H1 (cell line): ENCODE measurements around the gene TTC21A. TPM values are rescaled to one million over a fixed set of nuclear protein-coding genes. Genes with fewer than 3 reads are reported as not detected.

Source experiments
- CTCF ChIA-PET: fragments of 300-600 bp; sonication (Branson Sonifier 250); formaldehyde crosslinking; loops from one replicate; lab custom pipeline; 2021; ENCODE audit not compliant: partially characterized antibody; lab: Charles Lee
- POLR2A ChIA-PET: fragments of 300-600 bp; sonication (Branson Sonifier 250); formaldehyde crosslinking; loops from one replicate; lab custom pipeline; 2021; ENCODE audit warnings: inconsistent platforms; ENCODE audit not compliant: partially characterized antibody; lab: Charles Lee
- DNase-seq, 2 experiments: peaks; one replicate each; pipeline versions ENCODE4 v3.0.0 to v3.0.0-alpha.2; 2010 to 2022; ENCODE audit warnings: low spot score in 2 of 2, low read depth in 1 of 2, mixed read lengths in 1 of 2
- FAIRE-seq: peaks from 2 replicates; lab custom pipeline; 2011; peaks lifted over from hg19 to GRCh38; lab: Jason Lieb, UNC
- H2AFZ ChIP-seq: 2 replicates; pipeline ENCODE4 v1.8.1; 2012; ENCODE audit warnings: low read length, inconsistent platforms
- H2AK5ac ChIP-seq: 2 replicates; pipeline ENCODE4 v1.6.1; 2013; ENCODE audit warnings: low read depth, low read length
- H2BK120ac ChIP-seq: replicated peaks from 2 replicates; pipeline ENCODE3; 2013; ENCODE audit warnings: low read depth, low read length, inconsistent platforms
- H2BK12ac ChIP-seq: 2 replicates; pipeline ENCODE4 v1.6.1; 2013; ENCODE audit warnings: low read depth, low read length
- H2BK15ac ChIP-seq: 2 replicates; pipeline ENCODE4 v1.6.1; 2013; ENCODE audit warnings: low read length
- H2BK20ac ChIP-seq: 2 replicates; pipeline ENCODE4 v1.6.1; 2013; ENCODE audit warnings: low read length
- H2BK5ac ChIP-seq: 2 replicates; pipeline ENCODE4 v1.6.1; 2013; ENCODE audit warnings: low read depth, low read length
- H3K14ac ChIP-seq: 2 replicates; pipeline ENCODE4 v1.6.1; 2013; ENCODE audit warnings: inconsistent platforms; ENCODE audit not compliant: insufficient read length
- H3K18ac ChIP-seq: 2 replicates; pipeline ENCODE4 v1.6.1; 2013; ENCODE audit warnings: low read length; ENCODE audit errors: extremely low read depth
- H3K23ac ChIP-seq: 2 replicates; pipeline ENCODE4 v1.6.1; 2013; ENCODE audit warnings: inconsistent platforms; ENCODE audit not compliant: insufficient read length
- H3K23me2 ChIP-seq: 2 replicates; pipeline ENCODE4 v1.6.1; 2013; ENCODE audit warnings: low read depth, low read length
- H3K27ac ChIP-seq: 2 replicates; pipeline ENCODE4 v1.6.1; 2011; ENCODE audit warnings: low read depth, low read length, inconsistent platforms
- H3K27me3 ChIP-seq, 4 experiments: replicated peaks in 1 of 4; 1 replicate in 1 of 4; 2 replicates in 3 of 4; pipeline versions ENCODE4 v1.6.1 to v1.8.1; 2011 to 2013; ENCODE audit warnings: low read length in 3 of 4, mild to moderate bottlenecking in 3 of 4, inconsistent platforms in 2 of 4, mixed read lengths in 2 of 4, moderate library complexity in 1 of 4; ENCODE audit not compliant: control insufficient read depth in 3 of 4, insufficient read depth in 3 of 4; ENCODE audit errors: extremely low read depth in 1 of 4
- H3K36me3 ChIP-seq, 4 experiments: 2 replicates each; pipeline versions ENCODE4 v1.6.1 to v1.8.1; 2011 to 2013; ENCODE audit warnings: mild to moderate bottlenecking in 4 of 4, low read length in 3 of 4, moderate library complexity in 2 of 4, control low read depth in 1 of 4, inconsistent platforms in 1 of 4; ENCODE audit not compliant: insufficient read depth in 4 of 4, control insufficient read depth in 2 of 4
- H3K4ac ChIP-seq: replicated peaks from 2 replicates; pipeline ENCODE3; 2013; ENCODE audit warnings: low read length, low read depth, mixed read lengths, inconsistent platforms; ENCODE audit not compliant: insufficient read length
- H3K4me1 ChIP-seq, 4 experiments: replicated peaks in 1 of 4; 1 replicate in 1 of 4; 2 replicates in 3 of 4; pipeline versions ENCODE4 v1.6.1 to v1.8.1; 2011 to 2013; ENCODE audit warnings: low read length in 3 of 4, inconsistent platforms in 2 of 4, mixed read lengths in 1 of 4; ENCODE audit not compliant: insufficient read depth in 4 of 4, control insufficient read depth in 3 of 4
- H3K4me2 ChIP-seq, 2 experiments: 2 replicates each; pipeline versions ENCODE4 v1.6.1 to v1.8.1; 2011 to 2013; ENCODE audit warnings: low read depth in 2 of 2, low read length in 2 of 2, control low read depth in 1 of 2, inconsistent platforms in 1 of 2, mild to moderate bottlenecking in 1 of 2; ENCODE audit not compliant: insufficient read depth in 1 of 2
- H3K4me3 ChIP-seq, 4 experiments: fragments of 200-600, 300-600 bp in 1 of 4; sonication (generic), shearing (Covaris generic), sonication (Bioruptor Twin) in 1 of 4; 2 replicates each; pipeline versions ENCODE4 v1.5.1 to v1.8.1; 2011 to 2016; ENCODE audit warnings: low read length in 4 of 4, low read depth in 3 of 4, control low read depth in 2 of 4, inconsistent platforms in 2 of 4, mild to moderate bottlenecking in 2 of 4, mixed read lengths in 1 of 4, moderate library complexity in 1 of 4; ENCODE audit not compliant: insufficient read depth in 2 of 4; ENCODE audit errors: extremely low read depth in 1 of 4
- H3K56ac ChIP-seq: replicated peaks from 2 replicates; pipeline ENCODE3; 2013; ENCODE audit warnings: low read depth, mild to moderate bottlenecking, mixed read lengths, low read length, inconsistent platforms; ENCODE audit not compliant: insufficient read length
- H3K79me1 ChIP-seq: 2 replicates; pipeline ENCODE4 v1.6.1; 2013; ENCODE audit warnings: low read depth, low read length, control low read depth
- H3K79me2 ChIP-seq, 2 experiments: 2 replicates each; pipeline versions ENCODE4 v1.6.1 to v1.8.1; 2012 to 2013; ENCODE audit warnings: low read length in 2 of 2, mild to moderate bottlenecking in 2 of 2, inconsistent platforms in 1 of 2; ENCODE audit not compliant: insufficient read depth in 2 of 2, control insufficient read depth in 1 of 2
- H3K9ac ChIP-seq, 4 experiments: replicated peaks in 1 of 4; 1 replicate in 1 of 4; 2 replicates in 3 of 4; pipeline versions ENCODE4 v1.6.1 to v1.8.1; 2011 to 2013; ENCODE audit warnings: low read depth in 3 of 4, low read length in 3 of 4, control low read depth in 2 of 4, mild to moderate bottlenecking in 2 of 4, moderate library complexity in 2 of 4, inconsistent platforms in 1 of 4; ENCODE audit errors: extremely low read depth in 1 of 4
- H3K9me3 ChIP-seq, 2 experiments: 2 replicates each; pipeline versions ENCODE4 v1.6.1 to v1.8.1; 2012 to 2013; ENCODE audit warnings: mild to moderate bottlenecking in 2 of 2, moderate library complexity in 2 of 2, control low read depth in 1 of 2, inconsistent platforms in 1 of 2, low read depth in 1 of 2, low read length in 1 of 2, mixed read lengths in 1 of 2; ENCODE audit not compliant: insufficient read depth in 2 of 2
- H4K20me1 ChIP-seq, 2 experiments: replicated peaks in 1 of 2; 2 replicates each; pipeline versions ENCODE3 to v1.8.1; 2011 to 2013; ENCODE audit warnings: inconsistent platforms in 2 of 2, low read length in 2 of 2, mild to moderate bottlenecking in 1 of 2; ENCODE audit not compliant: insufficient read depth in 2 of 2, control insufficient read depth in 1 of 2
- H4K5ac ChIP-seq: 2 replicates; pipeline ENCODE4 v1.6.1; 2013; ENCODE audit warnings: low read length, low read depth, mixed read lengths, inconsistent platforms; ENCODE audit not compliant: insufficient read length
- H4K8ac ChIP-seq: 2 replicates; pipeline ENCODE4 v1.8.0; 2013; ENCODE audit warnings: mild to moderate bottlenecking, moderate library complexity, low read length, inconsistent platforms; ENCODE audit not compliant: insufficient read depth; ENCODE audit errors: extremely low read depth
- H4K91ac ChIP-seq: replicated peaks from 2 replicates; pipeline ENCODE3; 2013; ENCODE audit warnings: low read length, mixed read lengths, inconsistent platforms; ENCODE audit not compliant: insufficient read length
- ASH2L ChIP-seq: fragments of 200-600, 300-600 bp; sonication (generic); IDR thresholded peaks from one replicate; pipeline ENCODE4 v1.7.1; 2017; ENCODE audit warnings: low read length
- CBX8 ChIP-seq: fragments of 300-800, 300-1000 bp; sonication (generic); IDR thresholded peaks from 2 replicates; pipeline ENCODE4 v1.7.1; 2016; ENCODE audit warnings: low read depth, low read length, borderline replicate concordance
- EGR1 ChIP-seq: IDR thresholded peaks from 2 replicates; pipeline ENCODE4 v1.6.1; 2011; ENCODE audit warnings: low read depth, low read length, borderline replicate concordance
- GABPA ChIP-seq: IDR thresholded peaks from 2 replicates; pipeline ENCODE4 v1.6.1; 2011; ENCODE audit warnings: mild to moderate bottlenecking, low read length, moderate library complexity, borderline replicate concordance; ENCODE audit not compliant: insufficient read depth
- JUND ChIP-seq: IDR thresholded peaks from 2 replicates; pipeline ENCODE4 v1.6.1; 2011; ENCODE audit warnings: mild to moderate bottlenecking, improper control_type of control experiment, low read length
- KDM5A ChIP-seq: fragments of 200-600 bp; IDR thresholded peaks from 2 replicates; pipeline ENCODE4 v1.7.1; 2012; ENCODE audit warnings: mild to moderate bottlenecking, low read length, inconsistent platforms, mixed read lengths
- PHF8 ChIP-seq: fragments of 200-600 bp; sonication (generic); conservative IDR thresholded peaks from 2 replicates; pipeline ENCODE4 v1.7.1; 2012; ENCODE audit warnings: low read depth, mild to moderate bottlenecking, inconsistent platforms, low read length, moderate library complexity
- RAD21 ChIP-seq, 2 experiments: IDR thresholded peaks in 1 of 2; conservative IDR thresholded peaks in 1 of 2; 2 replicates each; pipeline ENCODE4 v1.6.1; 2011; ENCODE audit warnings: low read depth in 2 of 2, low read length in 2 of 2, improper control_type of control experiment in 1 of 2, inconsistent platforms in 1 of 2, mild to moderate bottlenecking in 1 of 2, moderate library complexity in 1 of 2
- SIRT6 ChIP-seq: IDR thresholded peaks from one replicate; pipeline ENCODE4 v1.7.1; 2012; ENCODE audit warnings: low read length, inconsistent platforms
- TCF12 ChIP-seq: IDR thresholded peaks from 2 replicates; pipeline ENCODE4 v1.6.1; 2011; ENCODE audit warnings: low read depth, mild to moderate bottlenecking, low read length
- TEAD4 ChIP-seq: IDR thresholded peaks from 2 replicates; pipeline ENCODE4 v1.6.1; 2012; ENCODE audit warnings: low read depth, low read length, inconsistent platforms, mixed read lengths
- WGBS, 2 experiments: shearing (Covaris generic) in 1 of 2; methylation state at CpG; one replicate each; pipeline versions ENCODE4 v1.1.6 to v1.1.7; 2013 to 2015; ENCODE audit warnings: low lambda C conversion rate in 2 of 2, mixed read lengths in 2 of 2, inconsistent platforms in 1 of 2, low coverage in 1 of 2, missing lambda C conversion rate in 1 of 2; ENCODE audit not compliant: insufficient replicate concordance in 2 of 2, insufficient coverage in 1 of 2, insufficient read length in 1 of 2; ENCODE audit errors: extremely low coverage in 1 of 2, missing lambda C conversion rate in 1 of 2; 5-methylcytosine and 5-hydroxymethylcytosine counted together
- polyA plus RNA-seq, 7 experiments: library from polyadenylated mRNA; depleted of rRNA in 3 of 7; stranded (reverse) in 5 of 7; unstranded in 2 of 7; fragments of >200 nt in 5 of 7; fragments of 200-250 nt in 2 of 7; gene quantifications; 1 replicate in 5 of 7; 2 replicates in 1 of 7; 4 replicates in 1 of 7; pipeline versions ENCODE4 v1.2.1 to v1.2.3, GENCODE V29; 2011 to 2013; ENCODE audit warnings: missing spikeins in 2 of 7, mixed read lengths in 2 of 7
- total RNA-seq: library from RNA; stranded (reverse); fragmentation: NEBNext Ultra II Directional; extraction: Animal tissue kit (Norgen Biotek cat#: 25700); gene quantifications from 2 replicates; pipeline ENCODE4 v1.2.1, GENCODE V29; 2021
- TF ChIP-seq, protein P1 (sequence below): IDR thresholded peaks from 2 replicates; pipeline ENCODE4 v1.6.1; 2012; ENCODE audit warnings: inconsistent platforms
- TF ChIP-seq, protein P2 (sequence below): IDR thresholded peaks from 2 replicates; pipeline ENCODE4 v1.6.1; 2011; ENCODE audit warnings: low read depth, mild to moderate bottlenecking, low read length; ENCODE audit not compliant: insufficient read depth

TTC21A gene
- total and polyA plus RNA-seq, 2 of the 8 experiments (the other 6 are each of a cell fraction or from before 2014, with no cell fraction given): 2.3 to 2.8 TPM

DNA sequence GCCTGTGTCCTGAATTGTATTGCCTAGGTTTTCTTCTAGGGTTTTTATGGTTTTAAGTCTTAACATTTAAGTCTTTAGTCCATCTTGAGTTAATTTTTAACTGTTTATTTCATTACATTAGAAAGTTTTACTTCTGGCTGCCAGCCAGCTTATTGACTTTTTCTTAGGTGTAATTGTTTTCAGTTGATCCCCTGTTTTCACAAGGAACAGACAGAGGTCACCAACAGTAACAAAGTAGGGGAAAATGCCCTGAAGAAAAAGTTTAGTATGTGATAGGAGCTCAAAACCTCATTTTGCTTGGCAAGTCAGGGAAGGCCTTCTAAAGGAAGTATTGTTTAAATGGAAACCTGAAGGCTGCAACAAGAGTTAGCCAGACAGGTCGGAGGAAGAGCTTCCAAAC lies 45.3 kb upstream of the TTC21A start:
- Histone ChIP-seq H3K4ac (no peak overlapping the region), H2BK12ac (no peak overlapping the region), H2AFZ (no peak overlapping the region), H2BK120ac (no peak overlapping the region), H3K9me3 (no peaks in the 10 kb centered on the region), H3K23ac (no peak overlapping the region), H4K91ac (no peak overlapping the region), H3K79me1 (peaks cover 4% of the 10 kb centered on the region), H3K4me2 (no peak overlapping the region), H4K20me1 (no peaks in the 10 kb centered on the region), H3K4me3 (no peak overlapping the region), H3K56ac (no peak overlapping the region), H2BK20ac (no peak overlapping the region), H4K5ac (no peak overlapping the region), H2BK5ac (no peak overlapping the region), H2AK5ac (no peak overlapping the region), H3K36me3 (peaks cover 0 to 13% (median 4%) of the 10 kb centered on the region in 4 experiments; a peak in 4 of 8 replicates), H3K23me2 (no peaks in the 10 kb centered on the region), H3K14ac (no peak overlapping the region), H2BK15ac (no peak overlapping the region), H3K9ac (no peak overlapping the region), H3K18ac (no peak overlapping the region), H3K4me1 (peaks cover 0 to 3% (median 0%) of the 10 kb centered on the region in 4 experiments; a peak in 1 of 7 replicates), H3K27me3 (no peaks in the 10 kb centered on the region), H3K79me2 (peaks cover 3 to 63% of the 10 kb centered on the region in 2 experiments; a peak in 2 of 4 replicates), H4K8ac (no peak overlapping the region), H3K27ac (no peak overlapping the region)
- 80% methylated on average over 1 of the region's 1 CpG; no CpG with 5 or more reads in 1 of the 2 experiments for WGBS, 2 experiments
- CTCF ChIA-PET: interaction anchor here (0.6 to 1.0 kb wide), 2 partner anchors 45 to 230 kb away, joined by 3 read pairs; no protein-coding TSS in a partner anchor
- POLR2A ChIA-PET: interaction anchor here (0.8 to 1.1 kb wide), 3 partner anchors 11 to 29 kb away, joined by 3 to 5 read pairs (median 4); no protein-coding TSS in a partner anchor
- FAIRE-seq: no peak
- no peak for DNase-seq
- TF ChIP-seq ASH2L (no peak), RAD21 (IDR thresholded peaks at IDR 0.05 in 1 of 2, conservative IDR thresholded peaks at IDR 0.05 in 1 of 2; ENCODE audit: low read depth in 2 of 2, low read length in 2 of 2) (no peak), CBX8 (no peak), SIRT6 (no peak), EGR1 (no peak), TEAD4 (no peak), PHF8 (no peak), GABPA (no peak), JUND (no peak), KDM5A (no peak), TCF12 (no peak)
- TF ChIP-seq, protein P1, sequence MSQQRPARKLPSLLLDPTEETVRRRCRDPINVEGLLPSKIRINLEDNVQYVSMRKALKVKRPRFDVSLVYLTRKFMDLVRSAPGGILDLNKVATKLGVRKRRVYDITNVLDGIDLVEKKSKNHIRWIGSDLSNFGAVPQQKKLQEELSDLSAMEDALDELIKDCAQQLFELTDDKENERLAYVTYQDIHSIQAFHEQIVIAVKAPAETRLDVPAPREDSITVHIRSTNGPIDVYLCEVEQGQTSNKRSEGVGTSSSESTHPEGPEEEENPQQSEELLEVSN: no peak
- TF ChIP-seq, protein P2, sequence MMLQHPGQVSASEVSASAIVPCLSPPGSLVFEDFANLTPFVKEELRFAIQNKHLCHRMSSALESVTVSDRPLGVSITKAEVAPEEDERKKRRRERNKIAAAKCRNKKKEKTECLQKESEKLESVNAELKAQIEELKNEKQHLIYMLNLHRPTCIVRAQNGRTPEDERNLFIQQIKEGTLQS: no peak
